ENCODE results near the gene SNX6.
A peak's percentile ranks its signal among the peaks of the same experiment; 100 is the strongest.
"Not testable (repeated sequence)": the region's sequence is repeated elsewhere in the genome, so short reads cannot be mapped to it uniquely, and the experiment has no call there.

SNX6 gene

GRCh38 chr14:34562037-34562775 is 67.7 kb downstream of the SNX6 start:
- not testable (repeated sequence) for DNase-seq

GRCh38 chr14:34556498-34556829 is 73.5 kb downstream of the SNX6 start:
- DNase-seq, result not testable (repeated sequence)

- DNase-seq, result not testable (repeated sequence)
Measured at GRCh38 chr14:34555583-34556497, 74.1 kb downstream of the SNX6 start.

DNA sequence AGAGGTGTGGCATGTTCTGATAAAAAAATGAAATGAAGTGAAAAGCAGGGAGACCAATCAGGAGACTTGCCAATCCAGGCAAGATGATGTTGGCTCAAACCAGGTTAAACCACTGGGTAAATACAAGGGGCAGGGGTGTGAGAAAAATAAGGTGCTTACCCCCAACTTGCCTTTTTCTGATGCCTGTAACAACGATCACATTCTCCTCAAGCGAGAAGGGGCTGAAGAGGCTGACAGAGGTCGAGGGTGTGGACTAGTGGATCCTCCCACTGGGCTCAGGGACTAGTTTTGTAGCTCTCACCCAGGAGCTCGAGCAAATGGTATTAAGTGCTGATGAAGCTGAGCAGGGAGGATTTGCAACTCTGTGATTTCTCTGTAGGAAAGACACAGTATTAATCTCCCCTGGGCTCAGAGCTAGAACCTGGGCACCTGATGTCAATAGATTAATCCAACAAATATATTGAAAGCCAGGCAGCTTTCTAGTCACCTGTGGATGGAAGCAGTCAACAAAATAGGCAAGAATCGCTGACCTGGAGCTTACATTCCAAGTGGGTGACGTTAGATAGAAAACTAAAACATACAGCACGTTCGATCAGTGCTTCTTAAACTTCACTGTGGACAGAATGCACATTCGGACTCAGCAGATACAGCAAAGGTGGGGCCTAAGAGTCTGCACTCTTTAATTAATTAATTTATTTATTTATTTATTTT is 75.3 kb downstream of the SNX6 start:
- no peak for DNase-seq

GRCh38 chr14:34549276-34549966 is 80.5 kb downstream of the SNX6 start:
- DNase-seq, result not testable (repeated sequence)

DNA sequence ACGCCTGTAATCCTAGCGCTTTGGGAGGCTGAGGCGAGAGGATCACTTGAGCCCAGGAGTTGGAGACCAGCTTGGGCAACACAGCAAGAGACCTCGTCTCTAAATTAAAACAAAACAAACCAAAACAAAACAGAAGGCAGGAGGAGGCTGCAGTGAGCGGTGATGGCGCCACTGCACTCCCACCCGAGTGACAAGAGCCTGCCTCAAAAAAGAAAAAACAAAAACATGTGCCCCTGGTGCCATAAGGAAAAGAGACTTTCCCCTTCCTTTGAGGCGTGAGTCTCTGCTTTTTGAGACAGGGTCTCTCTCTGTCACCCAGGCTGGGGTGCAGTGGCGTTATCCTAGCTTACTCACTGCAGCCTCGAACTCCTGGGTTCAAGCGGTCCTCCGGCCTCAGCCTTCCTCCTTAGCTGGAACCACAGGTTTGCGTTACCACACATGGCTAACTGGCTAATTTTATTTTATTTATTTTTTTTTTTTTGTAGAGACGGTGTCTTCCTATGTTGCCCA is 81.4 kb downstream of the SNX6 start:
- no peak for DNase-seq

DNA sequence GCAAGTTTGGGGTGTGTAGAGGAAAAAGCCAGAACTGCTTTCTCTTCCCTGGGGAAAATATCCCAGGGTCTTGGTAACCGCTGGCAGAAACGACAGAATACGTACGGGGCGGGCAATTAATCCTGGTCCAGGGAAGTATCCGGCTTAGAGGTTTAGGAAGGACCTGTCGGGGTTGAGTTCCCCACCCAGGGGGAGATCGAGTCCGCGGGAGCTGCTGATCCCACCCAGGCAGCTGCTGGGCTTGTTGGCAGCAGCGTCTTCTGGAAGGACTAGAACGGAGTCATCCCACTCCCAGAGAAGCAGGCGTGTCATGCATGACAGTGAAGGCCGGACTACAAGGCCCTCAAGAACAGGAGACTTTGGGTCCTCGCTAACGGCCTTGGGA is 82.8 kb downstream of the SNX6 start:
- DNase-seq, result not testable (repeated sequence)

- DNase-seq, result not testable (repeated sequence)
Measured at GRCh38 chr14:34546272-34547135, 83.4 kb downstream of the SNX6 start.

- not testable (repeated sequence) for DNase-seq
Measured at GRCh38 chr14:34540181-34541059, 89.5 kb downstream of the SNX6 start.

DNA sequence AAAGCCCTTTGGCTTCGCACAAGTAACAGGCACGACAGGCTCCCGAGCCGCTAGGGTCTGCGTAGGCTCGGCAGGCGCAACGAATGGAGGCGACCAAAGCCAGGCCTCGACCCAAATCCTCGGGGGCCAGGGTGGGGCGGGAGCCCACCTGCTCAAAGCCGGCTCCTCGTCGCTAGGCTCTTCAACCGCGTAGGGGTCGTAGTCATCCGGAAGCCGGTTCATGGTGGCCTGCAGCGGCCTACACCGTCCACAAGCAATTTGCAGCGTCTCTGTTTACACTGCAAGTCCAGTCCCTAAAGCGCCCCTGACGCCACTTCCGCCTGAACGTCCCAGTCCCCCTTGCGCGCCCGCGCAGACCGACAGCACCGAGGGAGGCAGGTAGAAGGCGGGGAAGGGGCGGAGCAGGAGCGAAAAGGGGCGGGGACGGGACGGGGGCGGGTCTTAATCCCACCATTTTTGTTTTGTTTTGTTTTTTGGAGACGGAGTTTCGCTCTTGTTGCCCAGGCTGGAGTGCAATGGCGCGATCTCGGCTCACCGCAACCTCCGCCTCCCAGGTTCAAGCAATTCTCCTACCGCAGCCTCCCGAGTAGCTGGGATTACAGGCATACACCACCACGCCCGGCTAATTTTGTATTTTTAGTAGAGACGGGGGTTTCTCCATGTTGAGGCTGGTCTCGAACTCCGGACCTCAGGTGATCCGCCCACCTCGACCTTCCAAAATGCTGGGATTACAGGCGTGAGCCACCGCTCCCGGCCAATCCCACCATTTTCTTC is 90.4 kb downstream of the SNX6 start, which contains the start of gene EAPP:
TSS of gene EAPP (minus strand) at position 295 of the 774 bp plus-strand sequence. CDS start at position 222, 73 bp downstream.
- peak; percentile 97 for DNase-seq

DNA sequence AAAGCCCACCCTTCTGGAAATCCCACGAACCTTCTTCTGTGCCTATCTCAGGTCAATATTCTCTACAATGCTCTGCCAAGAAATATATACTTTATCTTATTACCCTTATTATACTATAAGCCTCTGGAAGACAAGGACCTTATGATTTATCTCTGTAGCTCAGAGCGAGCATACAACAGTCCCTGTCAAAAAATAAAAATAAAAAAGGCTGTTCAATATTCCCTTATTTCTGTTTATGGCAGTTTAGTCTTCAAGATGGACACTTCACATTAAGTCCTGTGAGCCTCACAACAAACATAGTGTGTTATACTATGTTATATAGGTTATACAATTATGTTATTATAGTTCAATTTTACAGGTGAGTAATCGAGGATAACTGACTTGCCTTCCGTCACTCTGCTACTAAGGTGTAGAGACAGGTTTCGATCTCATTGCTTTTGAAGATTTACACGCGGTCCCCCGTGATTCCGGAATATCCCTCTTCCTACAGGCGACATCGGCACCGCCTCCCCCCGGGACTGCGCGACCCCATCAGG is 91.0 kb downstream of the SNX6 start:
- DNase-seq, result no peak

- DNase-seq, result not testable (repeated sequence)
Measured at GRCh38 chr14:34538096-34538495, 91.9 kb downstream of the SNX6 start.

DNA sequence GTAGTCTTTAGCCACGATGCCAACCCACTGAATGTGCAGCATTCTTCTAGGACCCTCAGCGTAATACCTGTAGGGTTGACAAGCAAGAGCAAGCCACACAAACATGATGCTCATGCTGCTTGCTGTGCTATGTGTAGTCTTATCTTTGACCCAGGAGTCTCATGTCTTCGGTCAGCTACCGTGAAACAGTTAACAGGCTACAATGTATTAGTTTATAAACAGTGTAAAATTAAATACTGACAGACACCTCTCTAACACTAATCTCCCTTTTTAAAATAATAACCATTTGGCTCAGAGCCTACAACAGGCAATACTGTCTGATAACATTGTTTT is 92.3 kb downstream of the SNX6 start:
- no peak for DNase-seq

GRCh38 chr14:34536951-34537676 is 92.8 kb downstream of the SNX6 start:
- no peak for DNase-seq

DNA sequence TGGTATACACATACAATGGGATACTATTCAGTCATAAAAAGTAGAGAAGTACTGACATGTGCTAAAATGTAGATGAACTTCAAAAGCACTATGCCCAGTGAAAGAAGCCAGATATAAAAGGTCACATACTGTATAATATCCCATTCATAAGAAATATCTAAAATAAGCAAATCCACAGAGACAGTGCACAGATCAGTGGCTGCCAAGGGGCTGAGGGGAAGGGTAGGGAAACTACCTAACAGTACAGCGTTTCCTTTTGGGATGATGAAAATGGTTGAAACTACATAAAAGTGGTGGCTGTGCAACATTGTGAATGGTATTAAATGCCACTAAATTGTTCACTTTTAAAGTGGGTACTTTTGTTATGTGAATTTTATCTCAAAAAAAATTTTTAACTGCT is 102.4 kb downstream of the SNX6 start:
- DNase-seq, result no peak

- not testable (repeated sequence) for DNase-seq
Measured at GRCh38 chr14:34524216-34524615, 105.7 kb downstream of the SNX6 start.

DNA sequence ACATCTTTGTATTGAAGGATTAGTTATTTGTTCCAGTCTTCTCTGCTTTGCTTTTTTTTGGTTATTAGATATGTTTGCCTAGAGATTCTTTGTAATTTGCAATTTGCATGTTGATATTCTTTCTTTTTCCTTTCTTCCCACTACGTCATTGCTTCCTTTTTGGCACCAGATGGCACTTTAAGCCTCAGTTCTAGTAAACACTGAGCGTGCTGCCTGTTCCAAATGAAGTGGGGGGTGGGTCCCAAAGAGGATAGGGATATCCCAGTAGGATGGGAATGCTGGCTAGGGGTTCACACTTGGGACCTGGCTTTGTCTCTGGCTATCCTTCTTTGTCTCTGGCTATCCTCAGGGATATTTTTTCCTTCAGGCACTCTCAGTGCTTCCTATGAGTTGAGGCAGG is 107.5 kb downstream of the SNX6 start:
- no peak for DNase-seq

GRCh38 chr14:34521071-34521470 is 108.9 kb downstream of the SNX6 start:
- DNase-seq, result not testable (repeated sequence)
